ENCODE results near the gene ACTR8. TPM values are rescaled to one million over a fixed set of nuclear protein-coding genes. Genes with fewer than 3 reads are reported as not detected.

The ACTR8 gene
- total and polyA plus RNA-seq, 2 of the 13 experiments (the other 11 are each of a cell fraction or from before 2014, with no cell fraction given), result 15.5 to 29.0 TPM

DNA sequence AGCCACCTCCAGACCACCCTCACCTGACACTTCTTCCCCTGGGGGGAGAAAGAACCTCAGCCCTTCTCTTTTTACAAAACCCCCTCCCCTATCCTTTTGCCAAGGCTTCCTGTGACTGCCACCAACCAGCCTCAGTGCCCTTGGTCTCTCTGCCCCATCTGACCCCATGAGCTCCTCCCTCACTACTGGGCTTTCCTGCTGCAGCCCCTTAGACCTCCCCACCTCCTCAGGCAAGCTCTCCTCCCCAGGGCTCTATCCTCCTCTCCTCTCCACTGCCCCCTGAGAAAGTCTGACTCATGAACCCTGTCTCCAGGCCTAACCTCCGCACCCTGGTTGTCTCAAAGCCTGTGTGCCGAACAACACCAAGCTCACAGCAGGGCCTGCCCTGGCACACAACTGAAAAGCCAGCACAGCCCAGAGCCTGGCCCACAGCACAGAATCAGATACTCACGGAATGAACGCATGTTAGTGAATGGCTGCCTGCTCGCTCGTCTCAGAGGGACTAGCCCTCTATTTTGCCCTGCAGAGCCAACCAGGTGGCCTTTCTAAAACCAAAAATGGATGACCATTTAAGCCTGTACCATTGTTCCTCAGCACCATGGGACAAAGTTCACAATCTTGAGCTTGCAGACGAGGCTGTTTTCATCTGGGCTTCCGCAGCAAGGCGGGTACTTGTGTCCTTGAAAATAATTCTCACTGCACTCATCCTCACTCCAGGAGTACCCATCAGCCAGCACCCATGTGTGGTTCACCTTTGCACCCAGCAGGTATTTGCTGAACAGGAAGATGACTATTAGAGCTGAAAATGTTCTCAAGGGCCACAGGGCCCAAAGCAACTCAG is 37.5 kb downstream of the ACTR8 start (continued):
- TF ChIP-seq, protein P1, sequence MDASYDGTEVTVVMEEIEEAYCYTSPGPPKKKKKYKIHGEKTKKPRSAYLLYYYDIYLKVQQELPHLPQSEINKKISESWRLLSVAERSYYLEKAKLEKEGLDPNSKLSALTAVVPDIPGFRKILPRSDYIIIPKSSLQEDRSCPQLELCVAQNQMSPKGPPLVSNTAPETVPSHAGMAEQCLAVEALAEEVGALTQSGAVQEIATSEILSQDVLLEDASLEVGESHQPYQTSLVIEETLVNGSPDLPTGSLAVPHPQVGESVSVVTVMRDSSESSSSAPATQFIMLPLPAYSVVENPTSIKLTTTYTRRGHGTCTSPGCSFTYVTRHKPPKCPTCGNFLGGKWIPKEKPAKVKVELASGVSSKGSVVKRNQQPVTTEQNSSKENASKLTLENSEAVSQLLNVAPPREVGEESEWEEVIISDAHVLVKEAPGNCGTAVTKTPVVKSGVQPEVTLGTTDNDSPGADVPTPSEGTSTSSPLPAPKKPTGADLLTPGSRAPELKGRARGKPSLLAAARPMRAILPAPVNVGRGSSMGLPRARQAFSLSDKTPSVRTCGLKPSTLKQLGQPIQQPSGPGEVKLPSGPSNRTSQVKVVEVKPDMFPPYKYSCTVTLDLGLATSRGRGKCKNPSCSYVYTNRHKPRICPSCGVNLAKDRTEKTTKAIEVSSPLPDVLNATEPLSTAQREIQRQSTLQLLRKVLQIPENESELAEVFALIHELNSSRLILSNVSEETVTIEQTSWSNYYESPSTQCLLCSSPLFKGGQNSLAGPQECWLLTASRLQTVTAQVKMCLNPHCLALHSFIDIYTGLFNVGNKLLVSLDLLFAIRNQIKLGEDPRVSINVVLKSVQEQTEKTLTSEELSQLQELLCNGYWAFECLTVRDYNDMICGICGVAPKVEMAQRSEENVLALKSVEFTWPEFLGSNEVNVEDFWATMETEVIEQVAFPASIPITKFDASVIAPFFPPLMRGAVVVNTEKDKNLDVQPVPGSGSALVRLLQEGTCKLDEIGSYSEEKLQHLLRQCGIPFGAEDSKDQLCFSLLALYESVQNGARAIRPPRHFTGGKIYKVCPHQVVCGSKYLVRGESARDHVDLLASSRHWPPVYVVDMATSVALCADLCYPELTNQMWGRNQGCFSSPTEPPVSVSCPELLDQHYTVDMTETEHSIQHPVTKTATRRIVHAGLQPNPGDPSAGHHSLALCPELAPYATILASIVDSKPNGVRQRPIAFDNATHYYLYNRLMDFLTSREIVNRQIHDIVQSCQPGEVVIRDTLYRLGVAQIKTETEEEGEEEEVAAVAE (CRISPR knock-in tag; IDR thresholded peaks at IDR 0.05; ENCODE audit: borderline replicate concordance), result peak; percentile 18; the same call in 1 of the 2 replicates
- TF ChIP-seq, protein P2, sequence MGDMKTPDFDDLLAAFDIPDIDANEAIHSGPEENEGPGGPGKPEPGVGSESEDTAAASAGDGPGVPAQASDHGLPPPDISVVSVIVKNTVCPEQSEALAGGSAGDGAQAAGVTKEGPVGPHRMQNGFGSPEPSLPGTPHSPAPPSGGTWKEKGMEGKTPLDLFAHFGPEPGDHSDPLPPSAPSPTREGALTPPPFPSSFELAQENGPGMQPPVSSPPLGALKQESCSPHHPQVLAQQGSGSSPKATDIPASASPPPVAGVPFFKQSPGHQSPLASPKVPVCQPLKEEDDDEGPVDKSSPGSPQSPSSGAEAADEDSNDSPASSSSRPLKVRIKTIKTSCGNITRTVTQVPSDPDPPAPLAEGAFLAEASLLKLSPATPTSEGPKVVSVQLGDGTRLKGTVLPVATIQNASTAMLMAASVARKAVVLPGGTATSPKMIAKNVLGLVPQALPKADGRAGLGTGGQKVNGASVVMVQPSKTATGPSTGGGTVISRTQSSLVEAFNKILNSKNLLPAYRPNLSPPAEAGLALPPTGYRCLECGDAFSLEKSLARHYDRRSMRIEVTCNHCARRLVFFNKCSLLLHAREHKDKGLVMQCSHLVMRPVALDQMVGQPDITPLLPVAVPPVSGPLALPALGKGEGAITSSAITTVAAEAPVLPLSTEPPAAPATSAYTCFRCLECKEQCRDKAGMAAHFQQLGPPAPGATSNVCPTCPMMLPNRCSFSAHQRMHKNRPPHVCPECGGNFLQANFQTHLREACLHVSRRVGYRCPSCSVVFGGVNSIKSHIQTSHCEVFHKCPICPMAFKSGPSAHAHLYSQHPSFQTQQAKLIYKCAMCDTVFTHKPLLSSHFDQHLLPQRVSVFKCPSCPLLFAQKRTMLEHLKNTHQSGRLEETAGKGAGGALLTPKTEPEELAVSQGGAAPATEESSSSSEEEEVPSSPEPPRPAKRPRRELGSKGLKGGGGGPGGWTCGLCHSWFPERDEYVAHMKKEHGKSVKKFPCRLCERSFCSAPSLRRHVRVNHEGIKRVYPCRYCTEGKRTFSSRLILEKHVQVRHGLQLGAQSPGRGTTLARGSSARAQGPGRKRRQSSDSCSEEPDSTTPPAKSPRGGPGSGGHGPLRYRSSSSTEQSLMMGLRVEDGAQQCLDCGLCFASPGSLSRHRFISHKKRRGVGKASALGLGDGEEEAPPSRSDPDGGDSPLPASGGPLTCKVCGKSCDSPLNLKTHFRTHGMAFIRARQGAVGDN (CRISPR knock-in tag; IDR thresholded peaks at IDR 0.05), result peak; percentile 88
- TF ChIP-seq ZNF557 (CRISPR knock-in tag; IDR thresholded peaks at IDR 0.05), result peak; percentile 18; the same call in 1 of the 2 replicates
- TF ChIP-seq GTF2F1 (IDR thresholded peaks at IDR 0.05; ENCODE audit: low read length), result no peak
- TF ChIP-seq, protein P3, sequence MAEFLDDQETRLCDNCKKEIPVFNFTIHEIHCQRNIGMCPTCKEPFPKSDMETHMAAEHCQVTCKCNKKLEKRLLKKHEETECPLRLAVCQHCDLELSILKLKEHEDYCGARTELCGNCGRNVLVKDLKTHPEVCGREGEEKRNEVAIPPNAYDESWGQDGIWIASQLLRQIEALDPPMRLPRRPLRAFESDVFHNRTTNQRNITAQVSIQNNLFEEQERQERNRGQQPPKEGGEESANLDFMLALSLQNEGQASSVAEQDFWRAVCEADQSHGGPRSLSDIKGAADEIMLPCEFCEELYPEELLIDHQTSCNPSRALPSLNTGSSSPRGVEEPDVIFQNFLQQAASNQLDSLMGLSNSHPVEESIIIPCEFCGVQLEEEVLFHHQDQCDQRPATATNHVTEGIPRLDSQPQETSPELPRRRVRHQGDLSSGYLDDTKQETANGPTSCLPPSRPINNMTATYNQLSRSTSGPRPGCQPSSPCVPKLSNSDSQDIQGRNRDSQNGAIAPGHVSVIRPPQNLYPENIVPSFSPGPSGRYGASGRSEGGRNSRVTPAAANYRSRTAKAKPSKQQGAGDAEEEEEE (CRISPR knock-in tag; IDR thresholded peaks at IDR 0.05; ENCODE audit: borderline replicate concordance), result no peak
- TF ChIP-seq, protein P4, sequence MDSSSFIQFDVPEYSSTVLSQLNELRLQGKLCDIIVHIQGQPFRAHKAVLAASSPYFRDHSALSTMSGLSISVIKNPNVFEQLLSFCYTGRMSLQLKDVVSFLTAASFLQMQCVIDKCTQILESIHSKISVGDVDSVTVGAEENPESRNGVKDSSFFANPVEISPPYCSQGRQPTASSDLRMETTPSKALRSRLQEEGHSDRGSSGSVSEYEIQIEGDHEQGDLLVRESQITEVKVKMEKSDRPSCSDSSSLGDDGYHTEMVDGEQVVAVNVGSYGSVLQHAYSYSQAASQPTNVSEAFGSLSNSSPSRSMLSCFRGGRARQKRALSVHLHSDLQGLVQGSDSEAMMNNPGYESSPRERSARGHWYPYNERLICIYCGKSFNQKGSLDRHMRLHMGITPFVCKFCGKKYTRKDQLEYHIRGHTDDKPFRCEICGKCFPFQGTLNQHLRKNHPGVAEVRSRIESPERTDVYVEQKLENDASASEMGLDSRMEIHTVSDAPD (CRISPR knock-in tag; IDR thresholded peaks at IDR 0.05), result 0 out of 2 replicates have a peak, but pooled peaks have one; percentile 33
- TF ChIP-seq, protein P5, sequence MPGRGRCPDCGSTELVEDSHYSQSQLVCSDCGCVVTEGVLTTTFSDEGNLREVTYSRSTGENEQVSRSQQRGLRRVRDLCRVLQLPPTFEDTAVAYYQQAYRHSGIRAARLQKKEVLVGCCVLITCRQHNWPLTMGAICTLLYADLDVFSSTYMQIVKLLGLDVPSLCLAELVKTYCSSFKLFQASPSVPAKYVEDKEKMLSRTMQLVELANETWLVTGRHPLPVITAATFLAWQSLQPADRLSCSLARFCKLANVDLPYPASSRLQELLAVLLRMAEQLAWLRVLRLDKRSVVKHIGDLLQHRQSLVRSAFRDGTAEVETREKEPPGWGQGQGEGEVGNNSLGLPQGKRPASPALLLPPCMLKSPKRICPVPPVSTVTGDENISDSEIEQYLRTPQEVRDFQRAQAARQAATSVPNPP (CRISPR knock-in tag; IDR thresholded peaks at IDR 0.05), result 0 out of 2 replicates have a peak, but pooled peaks have one; percentile 66
- TF ChIP-seq SMAD3 (CRISPR knock-in tag; IDR thresholded peaks at IDR 0.05), result no peak
- no peak for TF ChIP-seq ZNF484 (CRISPR knock-in tag; IDR thresholded peaks at IDR 0.05; ENCODE audit: borderline replicate concordance, low read depth)
- TF ChIP-seq ZNF580 (CRISPR knock-in tag; IDR thresholded peaks at IDR 0.05; ENCODE audit: borderline replicate concordance, low read depth), result no peak
- TF ChIP-seq ZNF333 (CRISPR knock-in tag; IDR thresholded peaks at IDR 0.05; ENCODE audit: borderline replicate concordance), result no peak
- no peak for TF ChIP-seq SCMH1 (CRISPR knock-in tag; IDR thresholded peaks at IDR 0.05; ENCODE audit: borderline replicate concordance)
- peak in 1 of 2 experiments; percentile 56; a peak in 1 of 4 replicates for TF ChIP-seq KLF16 (CRISPR knock-in tag; IDR thresholded peaks at IDR 0.05)
- no peak for TF ChIP-seq ZKSCAN8 (CRISPR knock-in tag; IDR thresholded peaks at IDR 0.05; ENCODE audit: borderline replicate concordance)

Data from HepG2 (cell line).